SK-N-SH treated with all-trans-retinoic acid at 6 μM for 48 hours (cell line): ENCODE results near the gene CNTNAP2.

Experiments used
- ATAC-seq: fragments of 200-7000 bp; cut with Tn5 transposase; 3 replicates; pipeline ENCODE4 v1.9.1; 2020; ENCODE audit warnings: mild to moderate bottlenecking, moderate library complexity
- ARNTL ChIP-seq: fragments of 450-650 bp; formaldehyde crosslinking; IDR thresholded peaks from 2 replicates; pipeline ENCODE4 v1.5.0; 2020; ENCODE audit warnings: low read depth, mild to moderate bottlenecking, moderate library complexity, borderline replicate concordance
- BACH2 ChIP-seq: fragments of 250-450 bp; sonication (Bioruptor Pico); IDR thresholded peaks from 2 replicates; pipeline ENCODE4 v1.9.0; 2021; ENCODE audit warnings: mild to moderate bottlenecking, borderline replicate concordance
- CSDC2 ChIP-seq: fragments of 250-450 bp; sonication (Bioruptor Pico); IDR thresholded peaks from 2 replicates; pipeline ENCODE4 v1.5.0; 2020; ENCODE audit warnings: mild to moderate bottlenecking, moderate library complexity
- CSRNP3 ChIP-seq: fragments of 250-450 bp; sonication (Bioruptor Pico); IDR thresholded peaks from 2 replicates; pipeline ENCODE4 v1.5.1; 2021; ENCODE audit warnings: mild to moderate bottlenecking, moderate library complexity
- ESRRG ChIP-seq: fragments of 250-450 bp; sonication (Bioruptor Pico); IDR thresholded peaks from 2 replicates; pipeline ENCODE4 v1.6.1; 2021; ENCODE audit warnings: mild to moderate bottlenecking
- GLIS3 ChIP-seq: fragments of 250-450 bp; sonication (Bioruptor Pico); IDR thresholded peaks from 2 replicates; pipeline ENCODE4 v1.5.0; 2020; ENCODE audit warnings: mild to moderate bottlenecking, moderate library complexity
- ISL1 ChIP-seq: fragments of 250-450 bp; sonication (Bioruptor Pico); IDR thresholded peaks from 2 replicates; pipeline ENCODE4 v2.1.2; 2022; ENCODE audit warnings: mild to moderate bottlenecking, moderate library complexity
- OSR1 ChIP-seq: fragments of 250-450 bp; sonication (Bioruptor Pico); IDR thresholded peaks from 2 replicates; pipeline ENCODE4 v1.8.0; 2022; ENCODE audit warnings: moderate library complexity, mild to moderate bottlenecking, inconsistent platforms
- PATZ1 ChIP-seq: fragments of 250-450 bp; sonication (Bioruptor Pico); IDR thresholded peaks from 2 replicates; pipeline ENCODE4 v1.8.0; 2020; ENCODE audit warnings: mild to moderate bottlenecking, moderate library complexity, borderline replicate concordance
- PPARA ChIP-seq: fragments of 250-450 bp; sonication (Bioruptor Pico); IDR thresholded peaks from 2 replicates; pipeline ENCODE4 v1.5.0; 2020; ENCODE audit warnings: mild to moderate bottlenecking, borderline replicate concordance
- RARB ChIP-seq: fragments of 250-450 bp; sonication (Bioruptor Pico); IDR thresholded peaks from 2 replicates; pipeline ENCODE4 v1.8.0; 2021; ENCODE audit warnings: mild to moderate bottlenecking, moderate library complexity
- SNAI2 ChIP-seq: fragments of 250-450 bp; sonication (Bioruptor Pico); IDR thresholded peaks from 2 replicates; pipeline ENCODE4 v1.5.0; 2020; ENCODE audit warnings: mild to moderate bottlenecking, moderate library complexity
- TCF4 ChIP-seq: fragments of 250-450 bp; sonication (Bioruptor Pico); IDR thresholded peaks from 2 replicates; pipeline ENCODE4 v1.8.0; 2021; ENCODE audit warnings: mild to moderate bottlenecking, moderate library complexity, borderline replicate concordance
- TOX ChIP-seq: fragments of 250-450 bp; sonication (Bioruptor Pico); IDR thresholded peaks from 2 replicates; pipeline ENCODE4 v1.8.0; 2021; ENCODE audit warnings: mild to moderate bottlenecking, moderate library complexity, borderline replicate concordance
- ZC3H10 ChIP-seq: fragments of 250-450 bp; sonication (Bioruptor Pico); IDR thresholded peaks from 2 replicates; pipeline ENCODE4 v1.5.1; 2021; ENCODE audit warnings: mild to moderate bottlenecking, moderate library complexity
- ZFP3 ChIP-seq: fragments of 250-450 bp; sonication (Bioruptor Pico); IDR thresholded peaks from 2 replicates; pipeline ENCODE4 v1.5.0; 2020; ENCODE audit warnings: mild to moderate bottlenecking, moderate library complexity
- ZFP30 ChIP-seq: fragments of 450-650 bp; formaldehyde crosslinking; IDR thresholded peaks from 2 replicates; pipeline ENCODE4 v1.5.0; 2022; ENCODE audit warnings: mild to moderate bottlenecking, moderate library complexity
- ZNF565 ChIP-seq: fragments of 450-650 bp; formaldehyde crosslinking; conservative IDR thresholded peaks from 2 replicates; pipeline ENCODE4 v1.5.0; 2020; ENCODE audit warnings: low read depth, mild to moderate bottlenecking, moderate library complexity
- ZNF70 ChIP-seq: fragments of 450-650 bp; formaldehyde crosslinking; IDR thresholded peaks from 2 replicates; pipeline ENCODE4 v1.5.0; 2020; ENCODE audit warnings: mild to moderate bottlenecking, moderate library complexity
- ZNF8 ChIP-seq: fragments of 450-650 bp; formaldehyde crosslinking; IDR thresholded peaks from 2 replicates; pipeline ENCODE4 v1.5.0; 2020; ENCODE audit warnings: mild to moderate bottlenecking, moderate library complexity
- TF ChIP-seq, protein P1 (sequence below): fragments of 250-450 bp; sonication (Bioruptor Pico); IDR thresholded peaks from 2 replicates; pipeline ENCODE4 v1.8.0; 2021; ENCODE audit warnings: low read depth, mild to moderate bottlenecking, moderate library complexity, borderline replicate concordance
- TF ChIP-seq, protein P2 (sequence below): fragments of 250-450 bp; sonication (Bioruptor Pico); IDR thresholded peaks from 2 replicates; pipeline ENCODE4 v1.5.1; 2020; ENCODE audit warnings: low read depth, mild to moderate bottlenecking, moderate library complexity
- TF ChIP-seq, protein P3 (sequence below): fragments of 250-450 bp; sonication (Bioruptor Pico); IDR thresholded peaks from 2 replicates; pipeline ENCODE4 v1.5.0; 2020; ENCODE audit warnings: mild to moderate bottlenecking, moderate library complexity

CNTNAP2 gene

GRCh38 chr7:147070886-147071285 is 954.3 kb downstream of the CNTNAP2 start:
- TF ChIP-seq GLIS3 (CRISPR knock-in tag): no peak
- TF ChIP-seq, protein P1, sequence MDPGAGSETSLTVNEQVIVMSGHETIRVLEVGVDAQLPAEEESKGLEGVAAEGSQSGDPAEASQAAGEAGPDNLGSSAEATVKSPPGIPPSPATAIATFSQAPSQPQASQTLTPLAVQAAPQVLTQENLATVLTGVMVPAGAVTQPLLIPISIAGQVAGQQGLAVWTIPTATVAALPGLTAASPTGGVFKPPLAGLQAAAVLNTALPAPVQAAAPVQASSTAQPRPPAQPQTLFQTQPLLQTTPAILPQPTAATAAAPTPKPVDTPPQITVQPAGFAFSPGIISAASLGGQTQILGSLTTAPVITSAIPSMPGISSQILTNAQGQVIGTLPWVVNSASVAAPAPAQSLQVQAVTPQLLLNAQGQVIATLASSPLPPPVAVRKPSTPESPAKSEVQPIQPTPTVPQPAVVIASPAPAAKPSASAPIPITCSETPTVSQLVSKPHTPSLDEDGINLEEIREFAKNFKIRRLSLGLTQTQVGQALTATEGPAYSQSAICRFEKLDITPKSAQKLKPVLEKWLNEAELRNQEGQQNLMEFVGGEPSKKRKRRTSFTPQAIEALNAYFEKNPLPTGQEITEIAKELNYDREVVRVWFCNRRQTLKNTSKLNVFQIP (CRISPR knock-in tag): no peak
- TF ChIP-seq, protein P2, sequence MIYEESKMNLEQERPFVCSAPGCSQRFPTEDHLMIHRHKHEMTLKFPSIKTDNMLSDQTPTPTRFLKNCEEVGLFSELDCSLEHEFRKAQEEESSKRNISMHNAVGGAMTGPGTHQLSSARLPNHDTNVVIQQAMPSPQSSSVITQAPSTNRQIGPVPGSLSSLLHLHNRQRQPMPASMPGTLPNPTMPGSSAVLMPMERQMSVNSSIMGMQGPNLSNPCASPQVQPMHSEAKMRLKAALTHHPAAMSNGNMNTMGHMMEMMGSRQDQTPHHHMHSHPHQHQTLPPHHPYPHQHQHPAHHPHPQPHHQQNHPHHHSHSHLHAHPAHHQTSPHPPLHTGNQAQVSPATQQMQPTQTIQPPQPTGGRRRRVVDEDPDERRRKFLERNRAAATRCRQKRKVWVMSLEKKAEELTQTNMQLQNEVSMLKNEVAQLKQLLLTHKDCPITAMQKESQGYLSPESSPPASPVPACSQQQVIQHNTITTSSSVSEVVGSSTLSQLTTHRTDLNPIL (CRISPR knock-in tag): no peak
- no peak for TF ChIP-seq ZFP3 (CRISPR knock-in tag)
- TF ChIP-seq OSR1 (CRISPR knock-in tag): no peak
- no peak for TF ChIP-seq BACH2 (CRISPR knock-in tag)
- TF ChIP-seq PATZ1 (CRISPR knock-in tag): no peak

DNA sequence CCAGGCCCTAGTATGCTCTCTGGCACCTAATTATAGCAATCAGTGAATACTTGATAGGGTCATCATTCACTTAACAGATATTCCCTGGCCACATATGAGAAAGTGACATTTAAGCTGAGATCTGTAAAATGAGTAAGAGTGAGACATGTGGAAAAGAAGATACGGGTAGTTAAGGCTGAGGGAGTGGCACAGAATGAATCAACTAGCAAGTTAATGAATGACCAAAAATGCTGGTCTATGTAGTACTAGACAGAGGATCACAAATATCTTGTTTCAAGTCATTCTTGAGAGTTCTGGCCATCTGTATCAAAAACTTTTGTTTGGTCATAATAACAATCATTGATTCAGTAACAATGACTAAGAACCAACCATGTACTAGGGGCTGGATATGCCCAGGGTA is 954.9 kb downstream of the CNTNAP2 start:
- TF ChIP-seq GLIS3 (CRISPR knock-in tag) (no peak), ARNTL (no peak), ESRRG (CRISPR knock-in tag) (no peak), ZNF565 (CRISPR knock-in tag) (no peak), TCF4 (CRISPR knock-in tag) (no peak)
- TF ChIP-seq, all 23 proteins: peak for 0
- no peak for ATAC-seq

More at GRCh38 chr7:147070886-147071285, 954.3 kb downstream of the CNTNAP2 start:
- ATAC-seq: no peak

GRCh38 chr7:147078312-147078711 is 961.7 kb downstream of the CNTNAP2 start:
- ATAC-seq: no peak
- TF ChIP-seq TCF4 (CRISPR knock-in tag) (peak; percentile 62; the same call in 1 of the 2 replicates), ZNF70 (CRISPR knock-in tag) (no peak)

DNA sequence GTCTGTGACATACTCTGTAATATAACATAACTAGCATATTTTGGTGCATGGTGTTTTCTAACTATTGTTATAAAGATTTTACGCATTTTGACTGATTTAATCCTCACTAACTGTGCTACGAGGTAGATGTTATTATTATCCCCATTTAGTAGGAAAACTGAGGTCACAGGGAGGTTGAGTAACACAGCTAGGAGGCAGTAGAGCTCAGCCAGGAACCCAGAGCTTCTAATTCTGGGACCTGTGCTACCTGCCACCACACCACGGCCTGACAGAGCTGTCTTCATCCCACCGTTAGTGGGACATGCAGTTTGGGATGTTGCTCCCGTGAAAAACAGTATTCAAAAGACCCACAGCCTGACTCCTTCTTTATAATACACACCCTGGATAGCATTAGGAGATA is 962.5 kb downstream of the CNTNAP2 start:
- ATAC-seq: no peak
- TF ChIP-seq ISL1 (CRISPR knock-in tag) (no peak), CSRNP3 (CRISPR knock-in tag) (no peak), ZNF565 (CRISPR knock-in tag) (no peak), BACH2 (CRISPR knock-in tag) (no peak), TOX (CRISPR knock-in tag) (no peak), ZNF8 (CRISPR knock-in tag) (no peak), ZNF70 (CRISPR knock-in tag) (no peak), PPARA (CRISPR knock-in tag) (no peak), CSDC2 (CRISPR knock-in tag) (no peak), ZC3H10 (no peak), SNAI2 (CRISPR knock-in tag) (no peak), OSR1 (CRISPR knock-in tag) (no peak), RARB (no peak), GLIS3 (CRISPR knock-in tag) (no peak), ESRRG (CRISPR knock-in tag) (no peak), ZFP30 (CRISPR knock-in tag) (no peak)
- TF ChIP-seq, protein P1 (CRISPR knock-in tag): no peak
- TF ChIP-seq, protein P3, sequence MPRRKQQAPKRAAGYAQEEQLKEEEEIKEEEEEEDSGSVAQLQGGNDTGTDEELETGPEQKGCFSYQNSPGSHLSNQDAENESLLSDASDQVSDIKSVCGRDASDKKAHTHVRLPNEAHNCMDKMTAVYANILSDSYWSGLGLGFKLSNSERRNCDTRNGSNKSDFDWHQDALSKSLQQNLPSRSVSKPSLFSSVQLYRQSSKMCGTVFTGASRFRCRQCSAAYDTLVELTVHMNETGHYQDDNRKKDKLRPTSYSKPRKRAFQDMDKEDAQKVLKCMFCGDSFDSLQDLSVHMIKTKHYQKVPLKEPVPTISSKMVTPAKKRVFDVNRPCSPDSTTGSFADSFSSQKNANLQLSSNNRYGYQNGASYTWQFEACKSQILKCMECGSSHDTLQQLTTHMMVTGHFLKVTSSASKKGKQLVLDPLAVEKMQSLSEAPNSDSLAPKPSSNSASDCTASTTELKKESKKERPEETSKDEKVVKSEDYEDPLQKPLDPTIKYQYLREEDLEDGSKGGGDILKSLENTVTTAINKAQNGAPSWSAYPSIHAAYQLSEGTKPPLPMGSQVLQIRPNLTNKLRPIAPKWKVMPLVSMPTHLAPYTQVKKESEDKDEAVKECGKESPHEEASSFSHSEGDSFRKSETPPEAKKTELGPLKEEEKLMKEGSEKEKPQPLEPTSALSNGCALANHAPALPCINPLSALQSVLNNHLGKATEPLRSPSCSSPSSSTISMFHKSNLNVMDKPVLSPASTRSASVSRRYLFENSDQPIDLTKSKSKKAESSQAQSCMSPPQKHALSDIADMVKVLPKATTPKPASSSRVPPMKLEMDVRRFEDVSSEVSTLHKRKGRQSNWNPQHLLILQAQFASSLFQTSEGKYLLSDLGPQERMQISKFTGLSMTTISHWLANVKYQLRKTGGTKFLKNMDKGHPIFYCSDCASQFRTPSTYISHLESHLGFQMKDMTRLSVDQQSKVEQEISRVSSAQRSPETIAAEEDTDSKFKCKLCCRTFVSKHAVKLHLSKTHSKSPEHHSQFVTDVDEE: no peak
- TF ChIP-seq, protein P2 (CRISPR knock-in tag): no peak
